Raji (cell line): ENCODE results near the gene CRYBB3.

Source experiments
- POLR2A ChIP-seq: IDR thresholded peaks from 2 replicates; pipeline ENCODE4 v1.6.1; 2011; ENCODE audit warnings: low read depth, low read length, control low read depth; ENCODE audit not compliant: insufficient read depth

The CRYBB3 gene

GRCh38 chr22:25216230-25216629 is 16.6 kb downstream of the CRYBB3 start:
- no peak for TF ChIP-seq POLR2A

GRCh38 chr22:25219211-25219689 is 19.6 kb downstream of the CRYBB3 start, which contains the start of gene CRYBB2:
TSS of gene CRYBB2 (plus strand) at chr22:25219639. CDS start at chr22:25221430, 1,791 bp downstream.
- no peak for TF ChIP-seq POLR2A

GRCh38 chr22:25219948-25220442 is 20.3 kb downstream of the CRYBB3 start:
- no peak for TF ChIP-seq POLR2A

- TF ChIP-seq POLR2A = no peak
These were observed 22.1 kb downstream of the CRYBB3 start for GRCh38 chr22:25221790-25222189.

- no peak for TF ChIP-seq POLR2A
These were observed 23.7 kb downstream of the CRYBB3 start for GRCh38 chr22:25223269-25223850.

- TF ChIP-seq POLR2A = no peak
These were observed 29.2 kb downstream of the CRYBB3 start for GRCh38 chr22:25228822-25229221.

GRCh38 chr22:25232301-25232700 is 32.6 kb downstream of the CRYBB3 start:
- no peak for TF ChIP-seq POLR2A

GRCh38 chr22:25235547-25236290 is 36.1 kb downstream of the CRYBB3 start:
- TF ChIP-seq POLR2A = no peak

GRCh38 chr22:25236417-25236816 is 36.8 kb downstream of the CRYBB3 start:
- no peak for TF ChIP-seq POLR2A

GRCh38 chr22:25237503-25237902 is 37.8 kb downstream of the CRYBB3 start:
- no peak for TF ChIP-seq POLR2A
